ENCODE data around the gene IMP4.

IMP4 gene

GRCh38 chr2:130314377-130314776 lies 28.3 kb upstream of the IMP4 start:
- TF ChIP-seq USF1 (IDR thresholded peaks at IDR 0.05), result no peak
- TF ChIP-seq ZBTB7A (IDR thresholded peaks at IDR 0.05; ENCODE audit: low read depth), result no peak
- TF ChIP-seq EP300 (IDR thresholded peaks at IDR 0.05; ENCODE audit: borderline replicate concordance), result no peak
- no peak for TF ChIP-seq TAF1 (IDR thresholded peaks at IDR 0.05; ENCODE audit: low read depth)
- TF ChIP-seq YY1 (IDR thresholded peaks at IDR 0.05; ENCODE audit: low read depth), result no peak
- no peak for TF ChIP-seq MAX (IDR thresholded peaks at IDR 0.05)
- TF ChIP-seq NFIC (IDR thresholded peaks at IDR 0.05), result no peak
- no peak for TF ChIP-seq CREB1 (IDR thresholded peaks at IDR 0.05; ENCODE audit: low read depth)
- no peak for TF ChIP-seq EGR1 (IDR thresholded peaks at IDR 0.05)
- TF ChIP-seq RAD21 (IDR thresholded peaks at IDR 0.05; ENCODE audit: low read depth), result no peak
- no peak for TF ChIP-seq CEBPB (IDR thresholded peaks at IDR 0.05)
- TF ChIP-seq FOXM1 (IDR thresholded peaks at IDR 0.05; ENCODE audit: borderline replicate concordance, low read depth), result no peak
- no peak for TF ChIP-seq REST (IDR thresholded peaks at IDR 0.05; ENCODE audit: low read depth)
- no peak for TF ChIP-seq TEAD4 (IDR thresholded peaks at IDR 0.05)
- no peak for TF ChIP-seq TCF12 (IDR thresholded peaks at IDR 0.05; ENCODE audit: low read depth)

GRCh38 chr2:130316596-130316995 lies 26.1 kb upstream of the IMP4 start:
- no peak for TF ChIP-seq CEBPB (IDR thresholded peaks at IDR 0.05)

- TF ChIP-seq RAD21 (IDR thresholded peaks at IDR 0.05; ENCODE audit: low read depth) (no peak), YY1 (IDR thresholded peaks at IDR 0.05; ENCODE audit: low read depth) (no peak), REST (IDR thresholded peaks at IDR 0.05; ENCODE audit: low read depth) (no peak), CREB1 (IDR thresholded peaks at IDR 0.05; ENCODE audit: low read depth) (no peak), TEAD4 (IDR thresholded peaks at IDR 0.05) (no peak), NFIC (IDR thresholded peaks at IDR 0.05) (no peak), EP300 (IDR thresholded peaks at IDR 0.05; ENCODE audit: borderline replicate concordance) (no peak), EGR1 (IDR thresholded peaks at IDR 0.05) (no peak), MAX (IDR thresholded peaks at IDR 0.05) (no peak), TAF1 (IDR thresholded peaks at IDR 0.05; ENCODE audit: low read depth) (no peak), USF1 (IDR thresholded peaks at IDR 0.05) (no peak), FOXM1 (IDR thresholded peaks at IDR 0.05; ENCODE audit: borderline replicate concordance, low read depth) (no peak), TCF12 (IDR thresholded peaks at IDR 0.05; ENCODE audit: low read depth) (no peak), CEBPB (IDR thresholded peaks at IDR 0.05) (no peak), ZBTB7A (IDR thresholded peaks at IDR 0.05; ENCODE audit: low read depth) (no peak)
These were observed 23.8 kb upstream of the IMP4 start for GRCh38 chr2:130318906-130319305.

GRCh38 chr2:130319536-130319935 lies 23.2 kb upstream of the IMP4 start:
- no peak for TF ChIP-seq TCF12 (IDR thresholded peaks at IDR 0.05; ENCODE audit: low read depth)
- no peak for TF ChIP-seq MAX (IDR thresholded peaks at IDR 0.05)
- no peak for TF ChIP-seq ZBTB7A (IDR thresholded peaks at IDR 0.05; ENCODE audit: low read depth)
- no peak for TF ChIP-seq FOXM1 (IDR thresholded peaks at IDR 0.05; ENCODE audit: borderline replicate concordance, low read depth)
- TF ChIP-seq USF1 (IDR thresholded peaks at IDR 0.05), result peak; percentile 34; the same call in 1 of the 2 replicates
- no peak for TF ChIP-seq REST (IDR thresholded peaks at IDR 0.05; ENCODE audit: low read depth)
- TF ChIP-seq RAD21 (IDR thresholded peaks at IDR 0.05; ENCODE audit: low read depth), result no peak

Data from Ishikawa (cell line).